Measurements from ENCODE around the gene KCNB1.
"Not testable (repeated sequence)": the region's sequence is repeated elsewhere in the genome, so short reads cannot be mapped to it uniquely, and the experiment has no call there.

KCNB1 gene

GRCh38 chr20:49413677-49414076 is 68.8 kb downstream of the KCNB1 start:
- Histone ChIP-seq H3K36me3 (no peaks in the 10 kb centered on the region), H4K20me1 (no peaks in the 10 kb centered on the region), H3K4me2 (no peak overlapping the region), H3K27ac (no peak overlapping the region), H3K9me3 (replicated peaks in 1 of 11) (no peaks in the 10 kb centered on the region), H3K4me1 (peaks cover 0 to 23% (median 16%) of the 10 kb centered on the region in 10 experiments; a peak in 17 of 20 replicates), H3K4me3 (no peak overlapping the region), H3K27me3 (no peaks in the 10 kb centered on the region), H3K9ac (no peak overlapping the region)
- TF ChIP-seq Cebpa-rat (IDR thresholded peaks at IDR 0.05) = no peak

- Histone ChIP-seq H3K27ac (no peak overlapping the region), H3K4me1 (peaks cover 0 to 15% (median 10%) of the 10 kb centered on the region in 10 experiments; a peak in 14 of 20 replicates), H3K36me3 (no peaks in the 10 kb centered on the region), H3K4me3 (no peak overlapping the region), H4K20me1 (no peaks in the 10 kb centered on the region), H3K9ac (no peak overlapping the region), H3K27me3 (no peaks in the 10 kb centered on the region), H3K9me3 (replicated peaks in 1 of 11) (no peaks in the 10 kb centered on the region), H3K4me2 (no peak overlapping the region)
- TF ChIP-seq Cebpa-rat (IDR thresholded peaks at IDR 0.05) = no peak
Observed at GRCh38 chr20:49412953-49413352, 69.5 kb downstream of the KCNB1 start.

DNA sequence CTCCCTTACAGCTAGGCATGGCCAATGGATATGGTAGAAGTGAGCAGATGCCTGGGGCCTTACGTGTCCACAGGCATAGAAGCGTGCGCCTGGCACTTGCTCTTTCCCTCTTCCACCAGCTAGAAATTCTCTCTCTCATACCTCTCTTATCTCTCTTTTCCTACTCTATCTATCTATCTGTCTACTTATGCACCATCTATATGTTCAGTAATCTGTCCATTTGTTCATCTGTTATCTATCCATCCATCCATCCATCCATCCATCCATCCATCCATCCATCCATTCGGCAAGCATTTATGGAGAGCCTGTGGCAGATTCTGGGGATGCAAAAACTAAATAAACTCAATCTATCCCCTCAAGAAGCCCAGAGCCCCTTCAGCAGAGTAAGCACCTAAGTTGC is 70.2 kb downstream of the KCNB1 start:
- no peaks in the 10 kb centered on the region for H4K20me1 ChIP-seq
- no peak for TF ChIP-seq Cebpa-rat (IDR thresholded peaks at IDR 0.05)
- H3K27me3 ChIP-seq = no peaks in the 10 kb centered on the region
- H3K36me3 ChIP-seq = no peaks in the 10 kb centered on the region
- no peaks in the 10 kb centered on the region for H3K9me3 ChIP-seq (replicated peaks in 1 of 11)
- no peak overlapping the region for H3K4me3 ChIP-seq
- peaks cover 0 to 12% (median 9%) of the 10 kb centered on the region in 10 experiments; a peak in 11 of 20 replicates for H3K4me1 ChIP-seq
- no peak overlapping the region for H3K4me2 ChIP-seq
- H3K9ac ChIP-seq = no peak overlapping the region
- H3K27ac ChIP-seq = no peak overlapping the region

- no peaks in the 10 kb centered on the region for H3K27me3 ChIP-seq
- H3K36me3 ChIP-seq = no peaks in the 10 kb centered on the region
- no peak overlapping the region for H3K4me3 ChIP-seq
- H3K4me2 ChIP-seq = no peak overlapping the region
- H3K27ac ChIP-seq = no peak overlapping the region
- H4K20me1 ChIP-seq = no peaks in the 10 kb centered on the region
- no peaks in the 10 kb centered on the region for H3K9me3 ChIP-seq (replicated peaks in 1 of 11)
- H3K4me1 ChIP-seq = peaks cover 0 to 12% (median 9%) of the 10 kb centered on the region in 10 experiments; a peak in 11 of 20 replicates
- no peak for TF ChIP-seq Cebpa-rat (IDR thresholded peaks at IDR 0.05)
- H3K9ac ChIP-seq = no peak overlapping the region
Observed at GRCh38 chr20:49411221-49411925, 71.1 kb downstream of the KCNB1 start.

DNA sequence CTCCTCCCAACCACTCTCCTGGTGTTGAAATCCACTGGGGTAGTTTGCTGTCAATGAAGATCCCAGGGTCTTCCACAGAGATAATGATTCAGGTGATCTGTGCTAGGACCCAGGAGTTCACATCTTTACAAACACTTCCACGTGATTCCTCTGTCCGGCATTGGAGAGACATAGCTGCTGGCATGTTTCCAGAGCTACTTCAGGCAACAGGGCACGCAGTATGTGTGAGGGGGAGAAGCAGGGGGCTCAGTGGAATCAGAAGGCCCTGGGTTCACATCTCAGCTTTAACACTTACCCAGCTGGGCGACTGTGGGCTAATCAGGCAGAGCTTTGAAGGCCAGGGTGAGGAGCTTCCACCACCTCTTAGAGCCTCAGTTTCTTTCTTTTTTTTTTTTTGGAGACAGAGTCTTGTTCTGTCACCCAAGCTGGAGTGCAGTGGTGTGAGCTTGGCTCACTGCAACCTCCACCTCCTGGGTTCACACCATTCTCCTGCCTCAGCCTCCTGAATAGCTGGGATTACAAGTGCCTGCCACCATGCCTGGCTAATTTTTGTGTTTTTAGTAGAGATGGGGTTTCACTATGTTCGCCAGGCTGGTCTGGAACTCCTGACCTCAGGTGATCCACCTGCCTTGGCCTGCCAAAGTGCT is 72.4 kb downstream of the KCNB1 start:
- H3K36me3 ChIP-seq; H3K9ac ChIP-seq; H3K9me3 ChIP-seq (replicated peaks in 1 of 11); H4K20me1 ChIP-seq; H3K4me1 ChIP-seq; H3K27me3 ChIP-seq; H3K4me3 ChIP-seq; H3K4me2 ChIP-seq; H3K27ac ChIP-seq: not testable (repeated sequence)

- Histone ChIP-seq H3K36me3 (no peaks in the 10 kb centered on the region), H3K27ac (no peak overlapping the region), H3K9me3 (replicated peaks in 1 of 11) (no peaks in the 10 kb centered on the region), H3K4me3 (no peak overlapping the region), H4K20me1 (no peaks in the 10 kb centered on the region), H3K9ac (no peak overlapping the region), H3K27me3 (no peaks in the 10 kb centered on the region), H3K4me1 (peaks cover 0 to under 1% (median under 1%) of the 10 kb centered on the region in 10 experiments; a peak in 4 of 20 replicates), H3K4me2 (no peak overlapping the region)
- no peak for TF ChIP-seq Cebpa-rat (IDR thresholded peaks at IDR 0.05)
Observed at GRCh38 chr20:49409302-49409974, 73.0 kb downstream of the KCNB1 start.

GRCh38 chr20:49408509-49409104 is 73.9 kb downstream of the KCNB1 start:
- H3K27me3 ChIP-seq = no peaks in the 10 kb centered on the region

DNA sequence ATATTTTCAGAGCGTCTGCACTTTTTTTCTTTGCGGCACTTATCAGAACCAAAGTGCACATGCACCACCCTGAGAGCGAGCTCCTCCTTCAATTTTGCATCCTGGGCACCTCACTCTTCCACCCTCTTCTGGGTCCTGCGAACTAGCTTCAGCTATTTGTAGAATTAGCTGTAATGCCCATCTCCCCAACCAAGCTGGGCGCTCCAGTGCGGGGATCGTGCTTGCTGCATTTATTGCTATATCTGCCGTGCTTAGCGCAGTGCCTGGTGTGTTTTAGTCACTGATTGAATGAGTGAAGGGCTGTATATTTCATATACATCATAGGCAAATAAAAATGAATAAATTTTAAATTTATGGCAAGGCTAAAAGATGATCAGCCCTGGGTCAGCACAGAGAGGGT is 75.8 kb downstream of the KCNB1 start:
- no peaks in the 10 kb centered on the region for H3K36me3 ChIP-seq
- H3K9ac ChIP-seq = no peak overlapping the region
- H3K9me3 ChIP-seq (replicated peaks in 1 of 11) = peaks cover 0 to 16% (median 6%) of the 10 kb centered on the region in 11 experiments; a peak in 11 of 22 replicates
- no peaks in the 10 kb centered on the region for H4K20me1 ChIP-seq
- H3K4me1 ChIP-seq = no peaks in the 10 kb centered on the region
- no peak for TF ChIP-seq Cebpa-rat (IDR thresholded peaks at IDR 0.05)
- H3K27me3 ChIP-seq = no peaks in the 10 kb centered on the region
- H3K4me2 ChIP-seq = no peak overlapping the region
- no peak overlapping the region for H3K27ac ChIP-seq
- no peak overlapping the region for H3K4me3 ChIP-seq

More at GRCh38 chr20:49408509-49409104, 73.9 kb downstream of the KCNB1 start:
- Histone ChIP-seq H3K9me3 (replicated peaks in 1 of 11) (no peaks in the 10 kb centered on the region), H4K20me1 (no peaks in the 10 kb centered on the region), H3K4me3 (no peak overlapping the region), H3K4me2 (no peak overlapping the region), H3K36me3 (no peaks in the 10 kb centered on the region), H3K4me1 (no peaks in the 10 kb centered on the region), H3K27ac (no peak overlapping the region), H3K9ac (no peak overlapping the region)
- no peak for TF ChIP-seq Cebpa-rat (IDR thresholded peaks at IDR 0.05)

- H3K4me1 ChIP-seq = no peaks in the 10 kb centered on the region
- no peaks in the 10 kb centered on the region for H3K36me3 ChIP-seq
- H4K20me1 ChIP-seq = no peaks in the 10 kb centered on the region
- H3K4me3 ChIP-seq = no peak overlapping the region
- H3K27ac ChIP-seq = no peak overlapping the region
- no peak overlapping the region for H3K9ac ChIP-seq
- peaks cover 0 to 17% (median 6%) of the 10 kb centered on the region in 11 experiments; a peak in 11 of 22 replicates for H3K9me3 ChIP-seq (replicated peaks in 1 of 11)
- H3K27me3 ChIP-seq = no peaks in the 10 kb centered on the region
- H3K4me2 ChIP-seq = no peak overlapping the region
- TF ChIP-seq Cebpa-rat (IDR thresholded peaks at IDR 0.05) = no peak
Observed at GRCh38 chr20:49405696-49406095, 76.8 kb downstream of the KCNB1 start.
